ENCODE results near the gene HFE. TPM values are rescaled to one million over a fixed set of nuclear protein-coding genes. Genes with fewer than 3 reads are reported as not detected.

HFE gene
- total RNA-seq, 4 donors from 2014 or later: 7.5 to 9.8 (median 8.3) TPM

GRCh38 chr6:26097268-26097875 is 10.1 kb downstream of the HFE start:
- TF ChIP-seq POLR2A (IDR thresholded peaks at IDR 0.05): no peak
- peak; percentile 66 to 92 (median 72) for TF ChIP-seq CTCF (IDR thresholded peaks at IDR 0.05)
- intact Hi-C loops (cut with DNase I): loop anchor here (2.0 kb wide), 1 partner anchor 33 kb away; no protein-coding TSS in a partner anchor
- DNase-seq: peak; percentile 64 to 68

DNA sequence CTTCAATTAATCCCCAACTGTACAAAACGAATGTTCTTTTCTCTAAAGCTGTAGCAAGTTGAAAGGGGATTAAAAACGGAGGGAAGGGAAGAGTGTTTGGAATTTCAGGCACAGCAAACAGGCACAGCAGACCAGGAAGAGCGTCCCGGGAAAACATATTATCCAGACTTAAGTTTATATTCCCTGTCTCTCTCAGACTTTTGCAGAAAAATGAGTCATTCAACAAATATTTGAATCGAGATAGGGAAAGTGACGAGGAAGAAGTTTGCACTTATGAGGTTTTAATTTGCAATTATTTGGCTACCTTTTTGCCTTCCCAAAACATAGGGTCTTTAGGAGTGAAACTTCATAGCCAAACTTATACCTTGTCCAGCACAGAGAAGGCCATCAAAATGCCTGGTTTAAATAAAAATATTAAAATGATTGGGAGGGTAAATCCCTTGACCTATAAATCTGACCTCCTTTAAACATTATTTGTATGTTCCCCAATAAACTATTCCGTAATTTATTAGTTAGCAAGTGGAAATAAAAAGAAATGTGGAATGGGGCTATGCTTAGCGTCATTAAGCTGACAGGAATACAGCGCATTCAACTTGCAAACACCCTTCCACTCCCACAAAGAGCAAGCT is 16.0 kb downstream of the HFE start:
- Histone ChIP-seq H3K27ac (peak overlapping the region in 2 of 3 donors; percentile 24 to 86), H3K36me3 (no peaks in the 10 kb centered on the region), H3K4me3 (replicated peaks in 1 of 3) (no peak overlapping the region), H3K4me1 (peaks cover 3 to 5% of the 10 kb centered on the region in 2 donors), H3K27me3 (no peaks in the 10 kb centered on the region), H3K9me3 (no peaks in the 10 kb centered on the region)
- 25 to 27% methylated on average over 9 of the region's 9 CpGs for WGBS, 2 donors
- TF ChIP-seq POLR2A (IDR thresholded peaks at IDR 0.05) (no peak), CTCF (IDR thresholded peaks at IDR 0.05) (no peak)
- no peak for DNase-seq
- intact Hi-C loops (cut with DNase I): no loop called here

More at GRCh38 chr6:26097268-26097875, 10.1 kb downstream of the HFE start:
- H3K36me3 ChIP-seq: no peaks in the 10 kb centered on the region
- H3K9me3 ChIP-seq: no peaks in the 10 kb centered on the region
- no peaks in the 10 kb centered on the region for H3K27me3 ChIP-seq
- H3K4me3 ChIP-seq (replicated peaks in 1 of 3): no peak overlapping the region
- 2 to 4% methylated on average over 5 of the region's 5 CpGs for WGBS, 2 donors
- H3K27ac ChIP-seq: no peak overlapping the region
- no peaks in the 10 kb centered on the region for H3K4me1 ChIP-seq

DNA sequence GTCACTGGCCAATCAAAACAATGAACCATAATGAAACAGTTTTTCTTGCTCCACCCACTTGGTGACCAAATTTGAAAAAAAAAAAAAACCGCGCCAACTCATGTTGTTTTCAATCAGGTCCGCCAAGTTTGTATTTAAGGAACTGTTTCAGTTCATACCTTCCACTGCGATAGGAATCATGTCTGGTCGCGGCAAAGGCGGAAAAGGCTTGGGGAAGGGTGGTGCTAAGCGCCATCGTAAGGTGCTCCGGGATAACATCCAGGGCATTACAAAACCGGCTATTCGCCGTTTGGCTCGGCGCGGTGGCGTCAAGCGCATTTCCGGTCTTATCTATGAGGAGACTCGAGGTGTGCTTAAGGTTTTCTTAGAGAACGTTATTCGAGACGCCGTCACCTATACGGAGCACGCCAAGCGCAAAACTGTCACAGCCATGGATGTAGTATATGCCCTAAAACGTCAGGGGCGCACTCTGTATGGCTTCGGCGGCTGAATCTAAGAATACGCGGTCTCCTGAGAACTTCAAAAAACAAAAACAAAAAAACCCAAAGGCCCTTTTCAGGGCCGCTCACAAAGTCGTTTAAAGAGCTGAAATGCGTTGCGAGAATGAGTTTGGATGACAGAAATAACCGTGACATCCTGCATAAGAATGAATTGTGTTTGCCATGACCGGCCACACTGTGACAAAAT is 16.7 kb downstream of the HFE start:
- peak; percentile 89 to 91 for DNase-seq
- TF ChIP-seq POLR2A (IDR thresholded peaks at IDR 0.05): peak; percentile 88 to 96
- TF ChIP-seq CTCF (IDR thresholded peaks at IDR 0.05): peak in 4 of 6 experiments; percentile 29 to 53 (median 46)
- Histone ChIP-seq H3K36me3 (no peaks in the 10 kb centered on the region), H3K27me3 (no peaks in the 10 kb centered on the region), H3K27ac (peak overlapping the region; percentile 66 to 86 (median 72)), H3K9me3 (no peaks in the 10 kb centered on the region), H3K4me1 (peaks cover 3 to 5% of the 10 kb centered on the region in 2 donors), H3K4me3 (replicated peaks in 1 of 3) (peak overlapping the region in 2 of 3 donors; percentile 31 to 34)
- intact Hi-C loops (cut with DNase I): no loop called here
- WGBS, 2 donors: 0 to 1% methylated on average over 29 to 39 of the region's 39 CpGs

DNA sequence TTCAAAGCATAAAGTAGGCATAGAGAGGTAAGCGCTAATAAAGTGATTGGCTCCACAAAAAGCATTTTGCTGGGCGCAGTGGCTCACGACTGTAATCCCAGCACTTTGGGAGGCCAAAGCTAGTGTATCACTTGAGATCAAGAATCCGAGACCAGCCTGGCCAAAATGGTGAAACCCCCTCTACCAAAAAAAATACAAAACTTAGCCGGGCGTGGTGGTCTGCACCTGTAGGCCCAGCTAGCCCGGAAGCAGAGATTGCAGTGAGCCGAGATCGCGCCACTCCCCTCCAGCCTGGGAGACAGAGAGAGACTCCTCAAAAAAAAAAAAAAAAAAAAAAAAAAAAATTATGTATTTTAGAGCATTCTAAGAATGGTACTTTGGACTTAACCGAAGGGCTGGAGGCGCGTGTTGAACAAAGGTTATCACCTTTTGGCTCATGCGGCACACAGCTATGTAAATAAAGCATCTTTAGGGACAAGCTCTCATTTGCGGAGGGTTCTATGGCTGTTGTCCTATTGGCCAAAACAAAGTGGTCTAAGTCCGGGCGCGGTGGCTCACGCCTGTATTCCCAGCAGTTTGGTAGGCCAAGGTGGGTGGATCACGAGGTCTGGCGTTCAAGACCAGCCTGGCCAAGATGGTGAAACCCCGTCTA is 17.4 kb downstream of the HFE start:
- H3K4me3 ChIP-seq (replicated peaks in 1 of 3): peak overlapping the region in 1 of 3 donors; percentile 34
- 40 to 44% methylated on average over 22 of the region's 22 CpGs for WGBS, 2 donors
- peaks cover 3 to 5% of the 10 kb centered on the region in 2 donors for H3K4me1 ChIP-seq
- TF ChIP-seq CTCF (IDR thresholded peaks at IDR 0.05) (no peak), POLR2A (IDR thresholded peaks at IDR 0.05) (no peak)
- intact Hi-C loops (cut with DNase I): no loop called here
- no peaks in the 10 kb centered on the region for H3K9me3 ChIP-seq
- no peaks in the 10 kb centered on the region for H3K27me3 ChIP-seq
- H3K27ac ChIP-seq: peak overlapping the region; percentile 66 to 86 (median 72)
- no peaks in the 10 kb centered on the region for H3K36me3 ChIP-seq
- DNase-seq: peak in 1 of 2 donors; percentile 17
